NCI-H2171 treated with DMSO at 0.1 percent for 48 hours (cell line): ENCODE measurements around the gene TBC1D1.

Experiments
- DNase-seq: peaks from one replicate; lab custom pipeline; 2025; lab: John Stamatoyannopoulos, UW

Gene TBC1D1

DNA sequence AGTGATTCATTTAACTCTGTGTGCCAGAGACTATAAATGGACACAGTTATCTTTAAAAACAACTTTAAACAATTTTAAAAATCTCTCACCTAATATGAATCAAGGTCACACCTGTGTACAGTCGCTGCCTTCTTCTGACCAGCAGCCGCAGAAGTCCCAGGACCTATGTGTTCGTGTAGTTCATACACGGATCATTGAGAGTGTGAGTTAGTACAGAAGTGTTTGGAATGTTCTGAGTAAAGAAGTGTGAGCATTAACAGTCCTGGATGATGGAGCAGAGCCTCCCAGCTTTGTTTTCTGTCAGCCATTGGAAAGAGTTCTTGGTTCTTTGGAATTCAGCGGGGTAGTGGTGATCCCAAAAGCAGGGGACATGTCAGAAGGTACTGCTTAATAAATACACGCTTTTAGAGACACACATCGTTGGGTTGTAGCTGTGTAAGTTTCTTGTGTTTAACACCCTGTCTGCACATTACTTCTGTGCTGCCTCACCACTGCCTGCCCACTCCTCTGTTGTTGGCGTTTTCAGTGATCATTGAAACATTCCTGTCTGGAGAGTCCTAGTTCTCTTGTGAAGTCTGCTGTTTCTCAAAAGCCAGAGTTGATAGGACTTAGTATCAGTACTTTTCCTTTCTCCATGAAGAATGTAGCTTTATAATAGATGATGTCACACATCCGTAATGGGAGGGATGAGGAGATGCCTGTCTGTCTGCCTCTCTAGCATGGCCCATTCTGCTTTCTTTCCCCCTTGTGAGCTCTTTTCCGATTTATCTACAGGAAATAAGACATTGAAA is 159.9 kb downstream of the TBC1D1 start:
- DNase-seq: no peak

GRCh38 chr4:38055566-38055965 is 164.7 kb downstream of the TBC1D1 start:
- peak; percentile 10 for DNase-seq

DNA sequence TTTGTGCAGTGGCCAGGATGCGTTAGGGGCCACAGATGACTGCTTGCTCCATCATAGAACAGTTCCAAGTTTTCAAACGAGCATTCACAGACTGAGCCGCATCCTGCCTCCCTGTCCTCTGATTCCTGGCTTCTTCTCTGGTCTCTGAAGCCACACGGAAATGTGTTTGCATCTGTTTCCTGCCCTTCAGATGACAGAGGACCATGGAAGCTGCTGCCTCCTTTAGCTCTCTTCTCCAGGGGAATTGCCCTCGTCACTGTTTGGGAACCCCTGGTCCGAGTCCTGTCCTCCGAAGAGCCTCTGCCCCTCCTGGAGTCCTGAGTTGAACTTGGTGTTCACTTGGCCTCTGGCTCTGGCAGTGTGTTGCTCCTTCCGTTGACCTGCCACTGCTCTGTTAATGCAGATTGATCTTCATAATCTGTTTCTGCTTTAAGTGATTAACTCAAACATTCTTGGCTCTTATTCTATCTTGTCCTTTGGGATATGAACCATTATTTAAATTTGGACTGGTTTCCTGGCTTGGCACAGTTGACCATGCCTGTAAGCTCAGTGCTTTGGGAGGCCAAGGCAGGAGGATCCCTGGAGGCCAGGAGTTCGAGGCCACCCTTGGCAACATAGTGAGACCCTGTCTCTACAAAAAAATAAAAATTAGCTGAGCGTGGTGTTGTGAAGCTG is 165.3 kb downstream of the TBC1D1 start:
- no peak for DNase-seq

GRCh38 chr4:38058151-38058550 is 167.3 kb downstream of the TBC1D1 start:
- peak; percentile 8 for DNase-seq

GRCh38 chr4:38060829-38061431 is 170.0 kb downstream of the TBC1D1 start:
- DNase-seq: no peak

- DNase-seq: peak; percentile 55
These were observed 171.3 kb downstream of the TBC1D1 start for GRCh38 chr4:38062088-38062775.

GRCh38 chr4:38062776-38063097 is 171.9 kb downstream of the TBC1D1 start:
- no peak for DNase-seq

- DNase-seq: no peak
These were observed 174.3 kb downstream of the TBC1D1 start for GRCh38 chr4:38065176-38065575.

GRCh38 chr4:38065900-38066299 is 175.0 kb downstream of the TBC1D1 start:
- no peak for DNase-seq

GRCh38 chr4:38067499-38067898 is 176.6 kb downstream of the TBC1D1 start:
- no peak for DNase-seq

DNA sequence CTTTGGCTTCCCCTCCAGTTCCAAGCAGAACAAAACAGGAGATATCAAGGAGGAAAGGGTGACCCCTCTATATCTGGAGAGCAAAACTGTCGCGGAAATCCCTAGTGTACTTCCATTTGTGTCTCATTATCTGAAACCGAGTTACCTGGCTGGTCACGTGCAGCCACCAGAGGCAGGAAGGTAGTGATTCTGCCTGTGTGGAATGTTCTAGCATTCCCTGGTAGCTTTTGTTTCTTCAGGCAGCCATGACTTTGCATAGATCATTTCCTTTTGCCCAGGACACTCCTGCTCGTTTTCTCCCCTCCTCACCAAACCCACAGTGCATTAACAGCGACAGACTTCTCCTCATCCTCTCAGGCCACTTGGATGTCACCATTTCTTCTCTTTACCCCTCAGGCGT is 177.2 kb downstream of the TBC1D1 start:
- DNase-seq: no peak

- DNase-seq: no peak
These were observed 178.4 kb downstream of the TBC1D1 start for GRCh38 chr4:38069271-38069760.

DNA sequence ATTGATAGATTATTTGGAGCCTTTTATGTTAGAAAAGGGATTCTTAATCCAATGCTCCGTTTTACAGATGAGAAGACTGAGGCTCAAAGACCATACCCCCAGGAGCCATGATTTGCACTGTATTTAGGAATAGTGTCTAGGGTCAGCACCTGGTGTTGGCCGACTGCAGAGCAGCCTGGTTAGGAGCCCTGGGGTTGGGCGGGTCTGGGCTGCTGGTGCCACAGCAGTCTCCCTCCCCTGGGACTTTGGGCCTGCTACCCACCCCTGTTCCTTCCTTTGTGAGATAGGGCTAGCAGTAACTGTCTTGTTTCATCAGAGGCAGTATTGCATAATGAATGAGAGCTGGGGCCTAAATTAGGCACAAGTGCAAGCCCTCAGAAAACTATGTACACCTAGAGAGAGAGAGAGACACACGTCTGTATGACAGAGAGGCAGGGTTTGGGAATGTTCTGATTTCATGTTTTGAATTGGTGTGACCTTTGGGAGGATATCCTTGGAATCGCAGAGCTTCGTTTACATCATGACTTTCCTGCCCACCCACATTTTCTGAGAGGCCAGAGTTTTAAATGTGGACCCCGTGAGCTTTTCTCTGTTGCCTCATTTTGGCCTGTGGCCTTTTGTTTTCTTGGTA is 181.0 kb downstream of the TBC1D1 start:
- peak; percentile 3 for DNase-seq

GRCh38 chr4:38072578-38072977 is 181.7 kb downstream of the TBC1D1 start:
- DNase-seq: no peak

DNA sequence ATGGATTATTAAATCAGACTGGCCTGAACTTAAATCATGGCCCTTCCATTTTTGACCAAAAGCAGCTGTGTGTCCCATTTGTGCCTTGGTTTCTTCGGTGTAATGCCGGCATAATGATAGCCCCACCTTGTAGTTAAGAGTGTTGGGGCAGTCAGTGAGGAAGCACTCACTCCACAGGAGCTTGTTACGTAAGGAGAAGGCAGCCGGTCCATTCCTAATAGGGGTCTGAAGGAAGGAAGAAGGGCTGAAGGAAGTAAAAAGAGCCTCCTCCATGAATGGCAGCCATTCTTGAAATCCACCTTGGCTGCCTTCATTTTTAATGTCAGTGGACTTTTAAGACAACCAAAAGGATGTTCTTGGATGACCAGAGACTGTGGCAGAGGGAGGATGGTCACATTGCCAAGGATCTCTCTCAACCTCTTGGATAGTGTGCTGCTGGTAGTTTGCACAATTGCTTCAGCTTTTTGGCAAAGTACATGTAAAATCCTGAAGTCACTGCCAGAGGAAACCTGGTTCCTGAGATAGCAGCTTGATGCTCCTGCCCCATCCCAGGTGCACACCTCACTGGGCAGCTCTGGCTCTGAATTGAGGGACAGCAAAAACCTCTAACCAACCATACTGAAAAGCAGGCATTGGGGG is 182.8 kb downstream of the TBC1D1 start:
- DNase-seq: no peak

DNA sequence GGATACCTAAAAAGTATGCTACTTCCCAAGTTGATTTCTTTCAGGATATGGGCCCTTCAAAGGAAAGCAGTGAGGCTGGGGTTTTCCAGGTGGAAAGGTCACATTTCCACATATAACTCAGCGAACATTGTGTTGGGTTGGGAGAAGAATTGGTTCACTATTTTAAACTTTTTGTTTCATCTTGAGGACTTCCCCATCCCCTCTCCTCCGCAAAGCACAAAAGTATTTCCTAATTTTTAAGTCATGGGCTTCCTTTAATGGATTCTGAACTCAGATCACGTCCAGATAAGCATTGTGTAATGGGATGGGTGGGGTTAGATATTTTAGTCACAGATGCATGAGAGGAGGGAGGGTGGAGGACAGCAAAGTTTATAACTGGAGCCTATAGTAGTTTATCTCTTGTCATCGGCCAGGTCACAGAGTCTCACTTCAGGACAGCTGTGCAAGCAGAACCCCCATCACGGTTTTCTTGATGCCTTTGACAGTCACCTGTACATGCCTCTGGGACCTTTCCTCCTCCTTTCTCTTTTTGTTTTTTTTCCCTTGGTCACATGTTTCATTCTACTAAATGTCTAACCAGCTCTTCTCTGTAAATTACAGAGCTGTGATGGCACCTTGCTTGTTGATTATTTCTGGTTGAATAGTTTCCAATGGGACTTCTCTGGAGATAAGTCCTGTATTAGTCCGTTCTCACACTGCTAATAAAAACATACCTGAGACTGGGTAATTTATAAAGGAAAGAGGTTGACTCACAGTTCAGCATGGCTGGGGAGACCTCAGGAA is 184.7 kb downstream of the TBC1D1 start:
- no peak for DNase-seq

DNA sequence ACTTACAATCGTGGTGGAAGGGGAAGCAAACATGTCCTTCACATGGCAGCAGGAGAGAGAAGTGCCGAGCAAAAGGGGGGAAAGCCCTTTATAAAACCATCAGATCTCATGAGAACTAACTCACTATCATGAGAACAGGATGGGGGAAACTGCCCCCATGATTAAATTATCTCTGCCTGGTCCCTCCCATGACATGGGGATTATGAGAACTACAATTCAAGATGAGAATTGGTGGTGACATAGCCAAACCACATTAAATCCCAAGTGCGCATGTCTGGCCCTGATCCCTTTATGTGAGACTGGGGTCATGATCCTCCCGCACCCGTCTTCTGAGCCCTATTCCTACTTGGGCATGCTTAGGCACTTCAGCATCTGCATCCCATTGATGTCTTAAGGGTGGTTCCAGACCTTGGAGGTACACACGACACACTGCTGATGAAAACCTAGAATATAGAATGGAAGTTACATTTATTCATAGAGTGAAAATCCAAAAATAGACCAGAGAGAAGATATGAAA is 185.3 kb downstream of the TBC1D1 start:
- DNase-seq: no peak

DNA sequence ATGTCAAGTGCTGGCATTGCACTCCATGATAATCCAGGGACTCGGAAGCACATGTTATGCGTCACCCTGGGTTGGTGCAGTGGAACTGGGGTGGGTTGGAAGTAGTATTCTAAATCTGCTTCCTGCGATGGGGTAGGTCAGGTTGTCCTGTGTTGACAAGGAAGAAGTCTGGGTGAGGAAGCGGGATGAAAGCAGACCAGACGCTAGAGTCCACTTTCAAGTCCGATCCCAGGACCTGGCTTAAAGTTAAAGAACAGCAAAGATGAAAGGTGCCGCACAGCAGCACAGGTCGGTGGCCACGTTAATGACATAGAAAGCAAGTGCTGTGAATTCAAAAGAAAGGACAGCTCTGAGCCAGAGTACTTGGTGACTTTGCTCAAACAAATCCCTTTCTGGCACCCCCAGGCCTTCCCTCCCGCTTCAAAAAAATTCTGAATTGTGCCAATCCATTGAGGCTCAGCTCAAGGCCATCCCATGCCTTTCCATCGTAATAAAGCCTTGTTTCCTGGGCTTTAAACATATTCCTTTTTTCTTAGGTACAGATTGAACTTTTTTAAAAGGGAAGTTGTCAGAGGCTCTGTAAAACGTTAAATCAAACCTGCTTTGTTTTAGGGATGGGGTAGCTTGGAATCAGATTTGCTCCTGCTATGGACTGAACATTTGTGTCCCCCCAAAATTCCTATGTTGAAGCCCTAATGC is 187.1 kb downstream of the TBC1D1 start:
- no peak for DNase-seq

DNA sequence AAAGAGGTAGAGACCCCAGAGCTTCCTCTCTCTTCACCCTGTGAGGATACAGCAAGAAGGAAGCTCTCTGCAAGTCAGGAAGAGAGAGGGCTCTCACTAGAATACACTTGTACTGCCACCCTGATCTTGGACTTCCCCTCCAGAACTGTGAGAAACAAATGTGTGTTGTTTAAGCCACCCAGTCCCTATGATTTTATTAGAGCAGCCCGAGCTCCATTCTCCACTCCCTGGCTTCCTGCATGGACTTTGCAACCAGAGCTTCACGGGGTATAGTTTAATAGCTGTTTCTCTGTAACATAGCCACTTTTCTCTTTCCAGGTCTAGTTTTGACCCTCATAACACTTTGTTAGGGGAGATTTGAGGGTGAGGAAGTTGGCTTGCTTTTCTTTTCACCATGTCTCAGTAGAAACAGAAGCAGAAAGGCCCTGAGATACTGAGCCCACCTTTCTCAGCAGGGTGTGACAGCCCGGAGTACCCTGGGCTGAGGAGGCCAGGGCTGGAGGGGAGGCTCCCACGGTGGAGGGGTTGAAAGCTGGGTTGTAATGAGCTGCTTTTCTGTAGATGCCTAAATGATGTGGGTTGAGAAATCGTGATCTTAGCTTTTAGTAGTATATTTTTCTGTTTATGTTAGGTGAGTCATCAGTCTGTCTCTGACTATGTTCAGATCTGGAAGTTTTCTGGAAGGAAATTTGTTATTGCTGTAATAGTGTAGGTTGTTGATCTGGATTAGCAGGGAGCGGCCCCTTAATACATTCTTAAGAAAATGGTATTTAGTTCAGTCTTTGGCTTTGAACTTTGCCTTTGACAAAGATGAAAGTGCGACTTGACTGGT is 187.9 kb downstream of the TBC1D1 start:
- no peak for DNase-seq
